ENCODE measurements around the gene AMOT.

AMOT gene

GRCh38 chrX:112803060-112803459 lies 37.6 kb downstream of the AMOT start:
- Mint-ChIP-seq H3K27ac (no peak overlapping the region), H3K4me3 (no peak overlapping the region), H3K9me3 (no peaks in the 10 kb centered on the region), H3K4me1 (no peaks in the 10 kb centered on the region), H3K27me3 (no peaks in the 10 kb centered on the region), H3K36me3 (peaks cover 20% of the 10 kb centered on the region)
- ATAC-seq (ENCODE audit: low read depth) (no peak), DNase-seq (ENCODE audit: low spot score in 2 of 2) (no peak)

- Mint-ChIP-seq H3K36me3 (peaks cover 24% of the 10 kb centered on the region), H3K4me3 (no peak overlapping the region), H3K27ac (no peak overlapping the region), H3K9me3 (peaks cover 2% of the 10 kb centered on the region), H3K4me1 (no peaks in the 10 kb centered on the region), H3K27me3 (no peaks in the 10 kb centered on the region)
- DNase-seq (ENCODE audit: low spot score in 2 of 2) = no peak
- no peak for ATAC-seq (ENCODE audit: low read depth)
These were observed 38.1 kb downstream of the AMOT start for GRCh38 chrX:112802541-112802940.

GRCh38 chrX:112800971-112801775 lies 39.5 kb downstream of the AMOT start:
- ATAC-seq (ENCODE audit: low read depth) (no peak), DNase-seq (ENCODE audit: low spot score in 2 of 2) (no peak)
- Mint-ChIP-seq H3K4me3 (no peak overlapping the region), H3K4me1 (no peaks in the 10 kb centered on the region), H3K27me3 (no peaks in the 10 kb centered on the region), H3K27ac (no peak overlapping the region), H3K9me3 (peaks cover 2% of the 10 kb centered on the region), H3K36me3 (peaks cover 30% of the 10 kb centered on the region)

GRCh38 chrX:112799425-112799824 lies 41.2 kb downstream of the AMOT start:
- Mint-ChIP-seq H3K27me3 (no peaks in the 10 kb centered on the region), H3K36me3 (peaks cover 23% of the 10 kb centered on the region), H3K4me1 (peaks cover 2% of the 10 kb centered on the region), H3K4me3 (no peak overlapping the region), H3K27ac (no peak overlapping the region), H3K9me3 (peaks cover 2% of the 10 kb centered on the region)
- DNase-seq (ENCODE audit: low spot score in 2 of 2) (no peak), ATAC-seq (ENCODE audit: low read depth) (no peak)

- Mint-ChIP-seq H3K4me3 (no peak overlapping the region), H3K27me3 (no peaks in the 10 kb centered on the region), H3K9me3 (peaks cover 2% of the 10 kb centered on the region), H3K4me1 (peaks cover 2% of the 10 kb centered on the region), H3K27ac (no peak overlapping the region), H3K36me3 (peaks cover 24% of the 10 kb centered on the region)
- DNase-seq (ENCODE audit: low spot score in 2 of 2) = no peak
- no peak for ATAC-seq (ENCODE audit: low read depth)
These were observed 41.9 kb downstream of the AMOT start for GRCh38 chrX:112798736-112799135.

GRCh38 chrX:112789931-112790330 lies 50.7 kb downstream of the AMOT start:
- no peaks in the 10 kb centered on the region for H3K27me3 Mint-ChIP-seq
- H3K9me3 Mint-ChIP-seq = no peaks in the 10 kb centered on the region
- peaks cover 12% of the 10 kb centered on the region for H3K4me1 Mint-ChIP-seq
- no peak overlapping the region for H3K27ac Mint-ChIP-seq
- ATAC-seq (ENCODE audit: low read depth) (no peak), DNase-seq (ENCODE audit: low spot score in 2 of 2) (no peak)
- no peak overlapping the region for H3K4me3 Mint-ChIP-seq
- H3K36me3 Mint-ChIP-seq = peaks cover 9% of the 10 kb centered on the region

GRCh38 chrX:112786076-112786475 lies 54.6 kb downstream of the AMOT start:
- Mint-ChIP-seq H3K27ac (peak overlapping the region; percentile 28), H3K4me3 (no peak overlapping the region)
- no peak for ATAC-seq (ENCODE audit: low read depth)

GRCh38 chrX:112785344-112785743 lies 55.3 kb downstream of the AMOT start:
- Mint-ChIP-seq H3K4me1 (peaks cover 12% of the 10 kb centered on the region), H3K27ac (peak overlapping the region; percentile 28)
- ATAC-seq (ENCODE audit: low read depth) = no peak

More at GRCh38 chrX:112786076-112786475, 54.6 kb downstream of the AMOT start:
- no peak for DNase-seq (ENCODE audit: low spot score in 2 of 2)
- Mint-ChIP-seq H3K4me1 (peaks cover 12% of the 10 kb centered on the region), H3K27me3 (no peaks in the 10 kb centered on the region), H3K9me3 (no peaks in the 10 kb centered on the region), H3K36me3 (peaks cover 14% of the 10 kb centered on the region)

GRCh38 chrX:112784692-112785091 lies 55.9 kb downstream of the AMOT start:
- ATAC-seq (ENCODE audit: low read depth) (no peak), DNase-seq (ENCODE audit: low spot score in 2 of 2) (no peak)
- Mint-ChIP-seq H3K36me3 (peaks cover 17% of the 10 kb centered on the region), H3K4me3 (no peak overlapping the region), H3K4me1 (peaks cover 12% of the 10 kb centered on the region), H3K27ac (no peak overlapping the region), H3K27me3 (no peaks in the 10 kb centered on the region), H3K9me3 (no peaks in the 10 kb centered on the region)

More at GRCh38 chrX:112785344-112785743, 55.3 kb downstream of the AMOT start:
- DNase-seq (ENCODE audit: low spot score in 2 of 2) = no peak
- no peaks in the 10 kb centered on the region for H3K27me3 Mint-ChIP-seq
- no peak overlapping the region for H3K4me3 Mint-ChIP-seq
- no peaks in the 10 kb centered on the region for H3K9me3 Mint-ChIP-seq
- H3K36me3 Mint-ChIP-seq = peaks cover 17% of the 10 kb centered on the region

- DNase-seq (ENCODE audit: low spot score in 2 of 2) (no peak), ATAC-seq (ENCODE audit: low read depth) (no peak)
- H3K27me3 Mint-ChIP-seq = no peaks in the 10 kb centered on the region
- no peaks in the 10 kb centered on the region for H3K9me3 Mint-ChIP-seq
- H3K4me3 Mint-ChIP-seq = no peak overlapping the region
- H3K4me1 Mint-ChIP-seq = no peaks in the 10 kb centered on the region
- H3K27ac Mint-ChIP-seq = no peak overlapping the region
- H3K36me3 Mint-ChIP-seq = peaks cover 28% of the 10 kb centered on the region
These were observed 61.5 kb downstream of the AMOT start for GRCh38 chrX:112779139-112779538.

- DNase-seq (ENCODE audit: low spot score in 2 of 2) = no peak
- ATAC-seq (ENCODE audit: low read depth) = no peak
- H3K4me1 Mint-ChIP-seq = no peaks in the 10 kb centered on the region
- peaks cover 1% of the 10 kb centered on the region for H3K9me3 Mint-ChIP-seq
- no peaks in the 10 kb centered on the region for H3K27me3 Mint-ChIP-seq
- H3K36me3 Mint-ChIP-seq = peaks cover 13% of the 10 kb centered on the region
- H3K27ac Mint-ChIP-seq = no peak overlapping the region
- H3K4me3 Mint-ChIP-seq = no peak overlapping the region
These were observed 65.9 kb downstream of the AMOT start for GRCh38 chrX:112774651-112775293.

GRCh38 chrX:112774142-112774541 lies 66.5 kb downstream of the AMOT start:
- no peak overlapping the region for H3K27ac Mint-ChIP-seq

GRCh38 chrX:112769034-112769433 lies 71.6 kb downstream of the AMOT start:
- H3K4me3 Mint-ChIP-seq = no peak overlapping the region
- H3K27me3 Mint-ChIP-seq = no peaks in the 10 kb centered on the region
- DNase-seq (ENCODE audit: low spot score in 2 of 2) = no peak
- no peak overlapping the region for H3K27ac Mint-ChIP-seq
- H3K36me3 Mint-ChIP-seq = no peaks in the 10 kb centered on the region
- H3K9me3 Mint-ChIP-seq = peaks cover 1% of the 10 kb centered on the region
- no peak for ATAC-seq (ENCODE audit: low read depth)
- H3K4me1 Mint-ChIP-seq = peaks cover 7% of the 10 kb centered on the region

More at GRCh38 chrX:112774142-112774541, 66.5 kb downstream of the AMOT start:
- Mint-ChIP-seq H3K4me1 (no peaks in the 10 kb centered on the region), H3K4me3 (no peak overlapping the region), H3K36me3 (peaks cover 13% of the 10 kb centered on the region), H3K9me3 (peaks cover 1% of the 10 kb centered on the region), H3K27me3 (no peaks in the 10 kb centered on the region)
- DNase-seq (ENCODE audit: low spot score in 2 of 2) (no peak), ATAC-seq (ENCODE audit: low read depth) (no peak)

- ATAC-seq (ENCODE audit: low read depth) (no peak), DNase-seq (ENCODE audit: low spot score in 2 of 2) (no peak)
- no peak overlapping the region for H3K27ac Mint-ChIP-seq
- H3K4me3 Mint-ChIP-seq = no peak overlapping the region
- H3K36me3 Mint-ChIP-seq = no peaks in the 10 kb centered on the region
- H3K27me3 Mint-ChIP-seq = no peaks in the 10 kb centered on the region
- H3K9me3 Mint-ChIP-seq = peaks cover 1% of the 10 kb centered on the region
- peaks cover 7% of the 10 kb centered on the region for H3K4me1 Mint-ChIP-seq
These were observed 72.1 kb downstream of the AMOT start for GRCh38 chrX:112768563-112768962.
